Neuron (in vitro differentiated cells): ENCODE data around the gene NFS1.

Source experiments
- H2AFZ ChIP-seq: one replicate; pipeline ENCODE4 v1.6.1; 2013; ENCODE audit warnings: low read depth, mild to moderate bottlenecking, inconsistent platforms, low read length, moderate library complexity
- H3K27me3 ChIP-seq: one replicate; pipeline ENCODE4 v1.6.1; 2013; ENCODE audit warnings: low read length; ENCODE audit not compliant: insufficient read depth
- H3K36me3 ChIP-seq: one replicate; pipeline ENCODE4 v1.6.1; 2013; ENCODE audit warnings: low read length; ENCODE audit not compliant: insufficient read depth
- H3K4me1 ChIP-seq: one replicate; pipeline ENCODE4 v1.6.1; 2013; ENCODE audit warnings: low read length; ENCODE audit not compliant: insufficient read depth
- H3K4me3 ChIP-seq: 2 replicates; pipeline ENCODE4 v1.5.1; 2013; ENCODE audit warnings: mild to moderate bottlenecking, low read length, moderate library complexity
- H3K9me3 ChIP-seq: one replicate; pipeline ENCODE4 v1.6.1; 2013; ENCODE audit warnings: low read length

Gene NFS1

GRCh38 chr20:35625584-35626385 is 73.4 kb downstream of the NFS1 start:
- H3K27me3 ChIP-seq = no peaks in the 10 kb centered on the region
- no peaks in the 10 kb centered on the region for H3K4me1 ChIP-seq
- H3K36me3 ChIP-seq = peaks cover 53% of the 10 kb centered on the region
- no peak overlapping the region for H2AFZ ChIP-seq
- no peaks in the 10 kb centered on the region for H3K9me3 ChIP-seq
- no peak overlapping the region for H3K4me3 ChIP-seq

- H2AFZ ChIP-seq = no peak overlapping the region
- H3K9me3 ChIP-seq = no peaks in the 10 kb centered on the region
- no peak overlapping the region for H3K4me3 ChIP-seq
- H3K27me3 ChIP-seq = no peaks in the 10 kb centered on the region
- H3K36me3 ChIP-seq = peaks cover 21% of the 10 kb centered on the region
- H3K4me1 ChIP-seq = peaks cover 12% of the 10 kb centered on the region
These were observed 77.6 kb downstream of the NFS1 start for GRCh38 chr20:35621560-35621946.

- Histone ChIP-seq H2AFZ (no peak overlapping the region), H3K36me3 (peaks cover 15% of the 10 kb centered on the region), H3K4me1 (peaks cover 12% of the 10 kb centered on the region), H3K4me3 (no peak overlapping the region), H3K27me3 (no peaks in the 10 kb centered on the region), H3K9me3 (no peaks in the 10 kb centered on the region)
These were observed 78.2 kb downstream of the NFS1 start for GRCh38 chr20:35620818-35621559.

GRCh38 chr20:35619196-35620095 is 79.7 kb downstream of the NFS1 start:
- peaks cover 12% of the 10 kb centered on the region for H3K4me1 ChIP-seq
- no peaks in the 10 kb centered on the region for H3K27me3 ChIP-seq
- peak overlapping the region; percentile 30 for H3K4me3 ChIP-seq
- H3K36me3 ChIP-seq = peaks cover 6% of the 10 kb centered on the region
- H2AFZ ChIP-seq = no peak overlapping the region
- no peaks in the 10 kb centered on the region for H3K9me3 ChIP-seq

- Histone ChIP-seq H3K36me3 (peaks cover 6% of the 10 kb centered on the region), H3K4me3 (no peak overlapping the region), H2AFZ (no peak overlapping the region), H3K9me3 (no peaks in the 10 kb centered on the region), H3K4me1 (peaks cover 12% of the 10 kb centered on the region), H3K27me3 (no peaks in the 10 kb centered on the region)
These were observed 80.7 kb downstream of the NFS1 start for GRCh38 chr20:35618263-35619131.
